ENCODE data around the gene PABPN1L.

The PABPN1L gene

GRCh38 chr16:88882358-88883030 lies 16.0 kb upstream of the PABPN1L start:
- no peak for DNase-seq

GRCh38 chr16:88881675-88882357 lies 15.4 kb upstream of the PABPN1L start:
- no peak for DNase-seq

- no peak for DNase-seq
Measured at GRCh38 chr16:88881007-88881615, 14.7 kb upstream of the PABPN1L start.

- no peak for DNase-seq
Measured at GRCh38 chr16:88880226-88881006, 14.0 kb upstream of the PABPN1L start.

- DNase-seq: no peak
Measured at GRCh38 chr16:88879788-88880055, 13.3 kb upstream of the PABPN1L start.

- DNase-seq: no peak
Measured at GRCh38 chr16:88878967-88879787, 12.7 kb upstream of the PABPN1L start.

- DNase-seq: no peak
Measured at GRCh38 chr16:88878356-88878755, 11.9 kb upstream of the PABPN1L start.

- DNase-seq: no peak
Measured at GRCh38 chr16:88877564-88878289, 11.3 kb upstream of the PABPN1L start.

GRCh38 chr16:88876942-88877526 lies 10.6 kb upstream of the PABPN1L start:
- DNase-seq: no peak

GRCh38 chr16:88875703-88876234 lies 9.3 kb upstream of the PABPN1L start:
- no peak for DNase-seq

- DNase-seq: no peak
Measured at GRCh38 chr16:88874938-88875599, 8.6 kb upstream of the PABPN1L start.

GRCh38 chr16:88872650-88873331 lies 6.3 kb upstream of the PABPN1L start:
- no peak for DNase-seq

- DNase-seq: no peak
Measured at GRCh38 chr16:88871730-88872416, 5.4 kb upstream of the PABPN1L start.

GRCh38 chr16:88871349-88871702 lies 4.9 kb upstream of the PABPN1L start:
- no peak for DNase-seq

GRCh38 chr16:88870608-88871348 lies 4.3 kb upstream of the PABPN1L start:
- DNase-seq: peak; percentile 56

- DNase-seq: no peak
Measured at GRCh38 chr16:88869673-88869980, 3.2 kb upstream of the PABPN1L start.

GRCh38 chr16:88868974-88869672 lies 2.7 kb upstream of the PABPN1L start:
- DNase-seq: no peak

GRCh38 chr16:88867581-88868246 lies 1.3 kb upstream of the PABPN1L start:
- no peak for DNase-seq

Data from NCI-H1436 (cell line).